Measurements from ENCODE around the gene LRP1B.

The LRP1B gene

GRCh38 chr2:140509765-140510164 is 1621.1 kb downstream of the LRP1B start:
- no peak overlapping the region for H3K4me3 ChIP-seq
- H3K4me2 ChIP-seq = no peak overlapping the region
- no peak overlapping the region for H3K9ac ChIP-seq
- no peak overlapping the region for H3K27ac ChIP-seq
- no peaks in the 10 kb centered on the region for H3K4me1 ChIP-seq
- H3K27me3 ChIP-seq = no peaks in the 10 kb centered on the region
- H3K9me3 ChIP-seq = no peaks in the 10 kb centered on the region
- TF ChIP-seq Cebpa-rat (IDR thresholded peaks at IDR 0.05) = no peak
- no peaks in the 10 kb centered on the region for H4K20me1 ChIP-seq
- no peaks in the 10 kb centered on the region for H3K36me3 ChIP-seq

GRCh38 chr2:140508756-140509155 is 1622.1 kb downstream of the LRP1B start:
- Histone ChIP-seq H3K4me2 (no peak overlapping the region), H3K27ac (no peak overlapping the region), H3K9me3 (no peaks in the 10 kb centered on the region), H3K27me3 (no peaks in the 10 kb centered on the region), H3K36me3 (no peaks in the 10 kb centered on the region), H4K20me1 (no peaks in the 10 kb centered on the region), H3K4me1 (no peaks in the 10 kb centered on the region), H3K9ac (no peak overlapping the region), H3K4me3 (no peak overlapping the region)
- no peak for TF ChIP-seq Cebpa-rat (IDR thresholded peaks at IDR 0.05)

- Histone ChIP-seq H4K20me1 (no peaks in the 10 kb centered on the region), H3K4me2 (no peak overlapping the region), H3K4me3 (no peak overlapping the region), H3K27me3 (no peaks in the 10 kb centered on the region), H3K4me1 (no peaks in the 10 kb centered on the region), H3K36me3 (no peaks in the 10 kb centered on the region), H3K9me3 (no peaks in the 10 kb centered on the region), H3K27ac (no peak overlapping the region), H3K9ac (no peak overlapping the region)
- no peak for TF ChIP-seq Cebpa-rat (IDR thresholded peaks at IDR 0.05)
Observed at GRCh38 chr2:140506606-140507005, 1624.2 kb downstream of the LRP1B start.

- no peaks in the 10 kb centered on the region for H3K4me1 ChIP-seq
- no peak overlapping the region for H3K4me2 ChIP-seq
- no peaks in the 10 kb centered on the region for H3K9me3 ChIP-seq
- H3K4me3 ChIP-seq = no peak overlapping the region
- TF ChIP-seq Cebpa-rat (IDR thresholded peaks at IDR 0.05) = no peak
- no peaks in the 10 kb centered on the region for H3K27me3 ChIP-seq
- no peak overlapping the region for H3K9ac ChIP-seq
- no peak overlapping the region for H3K27ac ChIP-seq
- no peaks in the 10 kb centered on the region for H4K20me1 ChIP-seq
- H3K36me3 ChIP-seq = no peaks in the 10 kb centered on the region
Observed at GRCh38 chr2:140504601-140505000, 1626.2 kb downstream of the LRP1B start.

GRCh38 chr2:140502951-140503630 is 1627.7 kb downstream of the LRP1B start:
- Histone ChIP-seq H3K27ac (no peak overlapping the region), H3K9ac (no peak overlapping the region)

GRCh38 chr2:140498360-140498759 is 1632.5 kb downstream of the LRP1B start:
- Histone ChIP-seq H3K4me3 (no peak overlapping the region), H3K36me3 (no peaks in the 10 kb centered on the region), H3K27me3 (no peaks in the 10 kb centered on the region), H3K4me2 (no peak overlapping the region), H3K9me3 (no peaks in the 10 kb centered on the region), H3K4me1 (no peaks in the 10 kb centered on the region), H3K27ac (no peak overlapping the region), H3K9ac (no peak overlapping the region), H4K20me1 (no peaks in the 10 kb centered on the region)
- TF ChIP-seq Cebpa-rat (IDR thresholded peaks at IDR 0.05) = no peak

More at GRCh38 chr2:140502951-140503630, 1627.7 kb downstream of the LRP1B start:
- H3K9me3 ChIP-seq = no peaks in the 10 kb centered on the region
- no peaks in the 10 kb centered on the region for H4K20me1 ChIP-seq
- no peak overlapping the region for H3K4me2 ChIP-seq
- H3K4me1 ChIP-seq = no peaks in the 10 kb centered on the region
- H3K27me3 ChIP-seq = no peaks in the 10 kb centered on the region
- no peaks in the 10 kb centered on the region for H3K36me3 ChIP-seq
- no peak overlapping the region for H3K4me3 ChIP-seq
- no peak for TF ChIP-seq Cebpa-rat (IDR thresholded peaks at IDR 0.05)

- Histone ChIP-seq H3K4me1 (no peaks in the 10 kb centered on the region), H3K27me3 (no peaks in the 10 kb centered on the region), H4K20me1 (no peaks in the 10 kb centered on the region), H3K9ac (no peak overlapping the region), H3K36me3 (no peaks in the 10 kb centered on the region), H3K9me3 (no peaks in the 10 kb centered on the region), H3K4me3 (no peak overlapping the region), H3K4me2 (no peak overlapping the region), H3K27ac (no peak overlapping the region)
- TF ChIP-seq Cebpa-rat (IDR thresholded peaks at IDR 0.05) = no peak
Observed at GRCh38 chr2:140496714-140497113, 1634.1 kb downstream of the LRP1B start.

GRCh38 chr2:140491876-140492275 is 1638.9 kb downstream of the LRP1B start:
- no peak overlapping the region for H3K4me2 ChIP-seq
- H3K4me1 ChIP-seq = no peaks in the 10 kb centered on the region
- no peaks in the 10 kb centered on the region for H4K20me1 ChIP-seq
- no peaks in the 10 kb centered on the region for H3K36me3 ChIP-seq
- TF ChIP-seq Cebpa-rat (IDR thresholded peaks at IDR 0.05) = no peak
- no peak overlapping the region for H3K27ac ChIP-seq
- no peak overlapping the region for H3K4me3 ChIP-seq
- no peak overlapping the region for H3K9ac ChIP-seq
- no peaks in the 10 kb centered on the region for H3K9me3 ChIP-seq
- H3K27me3 ChIP-seq = no peaks in the 10 kb centered on the region

GRCh38 chr2:140489193-140489592 is 1641.6 kb downstream of the LRP1B start:
- no peak for TF ChIP-seq Cebpa-rat (IDR thresholded peaks at IDR 0.05)
- H3K9me3 ChIP-seq = no peaks in the 10 kb centered on the region
- no peaks in the 10 kb centered on the region for H4K20me1 ChIP-seq

GRCh38 chr2:140481136-140481535 is 1649.7 kb downstream of the LRP1B start:
- Histone ChIP-seq H3K4me3 (no peak overlapping the region), H3K27ac (no peak overlapping the region), H3K9ac (no peak overlapping the region), H3K36me3 (no peaks in the 10 kb centered on the region), H3K4me2 (no peak overlapping the region), H3K9me3 (no peaks in the 10 kb centered on the region), H3K27me3 (no peaks in the 10 kb centered on the region), H3K4me1 (no peaks in the 10 kb centered on the region), H4K20me1 (no peaks in the 10 kb centered on the region)
- TF ChIP-seq Cebpa-rat (IDR thresholded peaks at IDR 0.05) = no peak

More at GRCh38 chr2:140489193-140489592, 1641.6 kb downstream of the LRP1B start:
- Histone ChIP-seq H3K4me2 (no peak overlapping the region), H3K4me3 (no peak overlapping the region), H3K27ac (no peak overlapping the region), H3K36me3 (no peaks in the 10 kb centered on the region), H3K9ac (no peak overlapping the region), H3K27me3 (no peaks in the 10 kb centered on the region), H3K4me1 (no peaks in the 10 kb centered on the region)

GRCh38 chr2:140473851-140474250 is 1657.0 kb downstream of the LRP1B start:
- Histone ChIP-seq H3K9ac (no peak overlapping the region), H3K27ac (no peak overlapping the region), H3K4me2 (no peak overlapping the region), H3K4me1 (no peaks in the 10 kb centered on the region), H3K9me3 (no peaks in the 10 kb centered on the region), H3K4me3 (no peak overlapping the region), H3K27me3 (no peaks in the 10 kb centered on the region), H4K20me1 (no peaks in the 10 kb centered on the region), H3K36me3 (no peaks in the 10 kb centered on the region)
- TF ChIP-seq Cebpa-rat (IDR thresholded peaks at IDR 0.05) = no peak
